Bone marrow (tissue), 2 donors: ENCODE data around the gene C11orf52.
A peak's percentile ranks its signal among the peaks of the same experiment; 100 is the strongest.
"Not testable (repeated sequence)": the region's sequence is repeated elsewhere in the genome, so short reads cannot be mapped to it uniquely, and the experiment has no call there.

Experiments
- DNase-seq, 2 donors: peaks; one replicate each; lab custom pipeline; 2025; lab: John Stamatoyannopoulos, UW

C11orf52 gene

GRCh38 chr11:111918390-111919256 lies at the start of gene C11orf52:
TSS of gene C11orf52 (plus strand) at chr11:111918913. CDS start at chr11:111918973, 60 bp downstream.
- DNase-seq = no peak

GRCh38 chr11:111870113-111870512 lies 48.6 kb upstream of the C11orf52 start:
- DNase-seq = no peak

GRCh38 chr11:111870522-111870885 lies 48.2 kb upstream of the C11orf52 start:
- no peak for DNase-seq

GRCh38 chr11:111870886-111871692 lies 47.6 kb upstream of the C11orf52 start, which contains the start of gene ALG9:
TSS of gene ALG9 (minus strand) at chr11:111871581. CDS start at chr11:111871482, 99 bp downstream.
- peak; percentile 61 to 65 for DNase-seq

GRCh38 chr11:111871693-111872161 lies 47.0 kb upstream of the C11orf52 start:
- DNase-seq = no peak

- no peak for DNase-seq
These were observed 40.3 kb upstream of the C11orf52 start for GRCh38 chr11:111878385-111878848.

- DNase-seq = peak; percentile 93 to 96
These were observed 39.7 kb upstream of the C11orf52 start, which contains the start of the genes CFAP68 and FDXACB1 for GRCh38 chr11:111878849-111879636. TSS of gene CFAP68 (plus strand) at chr11:111879541. CDS start at chr11:111879561, 20 bp downstream. TSS of gene FDXACB1 (minus strand) at chr11:111879165. CDS start at chr11:111879132, 33 bp downstream.

GRCh38 chr11:111879637-111879960 lies 39.1 kb upstream of the C11orf52 start:
- DNase-seq = no peak

- no peak for DNase-seq
These were observed 36.5 kb upstream of the C11orf52 start for GRCh38 chr11:111882202-111882601.

- not testable (repeated sequence) for DNase-seq
These were observed 33.7 kb upstream of the C11orf52 start for GRCh38 chr11:111885053-111885452.

GRCh38 chr11:111886032-111886431 lies 32.7 kb upstream of the C11orf52 start:
- DNase-seq = no peak

- no peak for DNase-seq
These were observed 31.9 kb upstream of the C11orf52 start for GRCh38 chr11:111886844-111887243.

GRCh38 chr11:111905411-111905810 lies 13.3 kb upstream of the C11orf52 start:
- no peak for DNase-seq

- DNase-seq = no peak
These were observed 12.0 kb upstream of the C11orf52 start for GRCh38 chr11:111906680-111907079.

- no peak for DNase-seq
These were observed 9.9 kb upstream of the C11orf52 start for GRCh38 chr11:111908639-111909305.

GRCh38 chr11:111909378-111909777 lies 9.3 kb upstream of the C11orf52 start:
- DNase-seq = no peak

- DNase-seq = no peak
These were observed 7.8 kb upstream of the C11orf52 start for GRCh38 chr11:111910676-111911562.

GRCh38 chr11:111911563-111912401 lies 6.9 kb upstream of the C11orf52 start, which contains the start of gene CRYAB:
TSS of gene CRYAB (minus strand) at chr11:111911770. CDS start at chr11:111911724, 46 bp downstream.
- DNase-seq = no peak

GRCh38 chr11:111912535-111912934 lies 6.2 kb upstream of the C11orf52 start, which contains the start of gene HSPB2:
TSS of gene HSPB2 (plus strand) at chr11:111912734. CDS start at chr11:111912830, 96 bp downstream.
- DNase-seq = no peak
